Measurements from ENCODE around the gene APPBP2. TPM values are rescaled to one million over a fixed set of nuclear protein-coding genes. Genes with fewer than 3 reads are reported as not detected.

Gene APPBP2
- total RNA-seq, 1 experiment from 2014 or later: 25.8 TPM

GRCh38 chr17:60426596-60426995 lies 99.4 kb downstream of the APPBP2 start:
- no peak for DNase-seq (ENCODE audit: low read depth, low spot score)
- intact Hi-C loops (cut with micrococcal nuclease; ENCODE audit: unreplicated experiment): loop anchor here (10.0 kb wide), 1 partner anchor 322 kb away; no protein-coding TSS in a partner anchor
- no peaks in the 10 kb centered on the region for H3K27me3 ChIP-seq (ENCODE audit: control insufficient read depth, insufficient read depth, low read length)

GRCh38 chr17:60425626-60426025 lies 100.4 kb downstream of the APPBP2 start:
- Histone ChIP-seq H3K9me3 (ENCODE audit: control insufficient read depth, insufficient read depth, low read depth, low read length) (no peaks in the 10 kb centered on the region), H3K4me1 (ENCODE audit: control insufficient read depth, insufficient read depth, low read length) (peaks cover 3% of the 10 kb centered on the region; the same call in 1 of the 2 replicates), H3K4me3 (ENCODE audit: low read depth in 2 of 2, low read length in 2 of 2) (no peak overlapping the region), H3K27me3 (ENCODE audit: control insufficient read depth, insufficient read depth, low read length) (no peaks in the 10 kb centered on the region), H3K27ac (ENCODE audit: low read length) (no peak overlapping the region), H3K36me3 (ENCODE audit: control insufficient read depth, insufficient read depth, low read length) (no peaks in the 10 kb centered on the region)
- ChIA-PET CTCF (no interaction called here), POLR2A (no interaction called here)
- no peak for ATAC-seq
- no peak for DNase-seq (ENCODE audit: low read depth, low spot score)
- in situ Hi-C loops (cut with HindIII; ENCODE audit: low pct_unique_long_range_greater_than_20kb, low sequenced_read_pairs) (no loop called here), intact Hi-C loops (cut with micrococcal nuclease; ENCODE audit: unreplicated experiment) (loop anchor here (10.0 kb wide), 1 partner anchor 321 kb away; no protein-coding TSS in a partner anchor)
- no TSS peak for BruUV-seq (replicated peaks)
- TF ChIP-seq POLR2AphosphoS5 (IDR thresholded peaks at IDR 0.05; ENCODE audit: low read depth, low read length): no peak
- TF ChIP-seq CTCF (IDR thresholded peaks at IDR 0.05): no peak
- TF ChIP-seq TCF7L2 (IDR thresholded peaks at IDR 0.05; ENCODE audit: low read depth, low read length): no peak
- TF ChIP-seq SIN3A (IDR thresholded peaks at IDR 0.05; ENCODE audit: borderline replicate concordance, insufficient read depth, low read depth, low read length): no peak
- no peak for TF ChIP-seq REST (IDR thresholded peaks at IDR 0.05; ENCODE audit: insufficient read depth in 1 of 2, low read depth in 2 of 2, low read length in 1 of 2)

More at GRCh38 chr17:60426596-60426995, 99.4 kb downstream of the APPBP2 start:
- BruUV-seq (replicated peaks): no TSS peak
- no peaks in the 10 kb centered on the region for H3K9me3 ChIP-seq (ENCODE audit: control insufficient read depth, insufficient read depth, low read depth, low read length)
- H3K36me3 ChIP-seq (ENCODE audit: control insufficient read depth, insufficient read depth, low read length): no peaks in the 10 kb centered on the region
- no peaks in the 10 kb centered on the region for H3K4me1 ChIP-seq (ENCODE audit: control insufficient read depth, insufficient read depth, low read length)
- TF ChIP-seq REST (IDR thresholded peaks at IDR 0.05; ENCODE audit: insufficient read depth in 1 of 2, low read depth in 2 of 2, low read length in 1 of 2) (no peak), SIN3A (IDR thresholded peaks at IDR 0.05; ENCODE audit: borderline replicate concordance, insufficient read depth, low read depth, low read length) (no peak), POLR2AphosphoS5 (IDR thresholded peaks at IDR 0.05; ENCODE audit: low read depth, low read length) (no peak), CTCF (IDR thresholded peaks at IDR 0.05) (no peak)
- no peak overlapping the region for H3K27ac ChIP-seq (ENCODE audit: low read length)
- ATAC-seq: no peak
- POLR2A ChIA-PET: no interaction called here
- CTCF ChIA-PET: interaction anchor here (0.7 kb wide), 1 partner anchor 120 kb away, joined by 3 read pairs; no protein-coding TSS in a partner anchor
- in situ Hi-C loops (cut with HindIII; ENCODE audit: low pct_unique_long_range_greater_than_20kb, low sequenced_read_pairs): no loop called here
- no peak overlapping the region for H3K4me3 ChIP-seq (ENCODE audit: low read depth in 2 of 2, low read length in 2 of 2)
